GM12872 (cell line): ENCODE measurements around the gene CCDC85C.

Experiments used
- CTCF ChIP-seq: IDR thresholded peaks from 3 replicates; pipeline ENCODE4 v1.5.1; 2011; ENCODE audit warnings: low read depth, mild to moderate bottlenecking, low read length, moderate library complexity; ENCODE audit not compliant: insufficient read depth

The CCDC85C gene

GRCh38 chr14:99616832-99617800, 13.1 kb upstream of the CCDC85C start:
- TF ChIP-seq CTCF, result no peak

GRCh38 chr14:99615497-99616157, 11.6 kb upstream of the CCDC85C start:
- TF ChIP-seq CTCF, result no peak

- no peak for TF ChIP-seq CTCF
These were observed 8.8 kb upstream of the CCDC85C start for GRCh38 chr14:99612738-99613330.

GRCh38 chr14:99612071-99612737, 8.2 kb upstream of the CCDC85C start:
- TF ChIP-seq CTCF, result no peak

- TF ChIP-seq CTCF, result no peak
These were observed 7.6 kb upstream of the CCDC85C start for GRCh38 chr14:99611646-99612045.

- no peak for TF ChIP-seq CTCF
These were observed 5.5 kb upstream of the CCDC85C start for GRCh38 chr14:99609245-99610170.
